Kidney epithelial cell (primary cell): Measurements from ENCODE around the gene UNC93A. TPM values are rescaled to one million over a fixed set of nuclear protein-coding genes. Genes with fewer than 3 reads are reported as not detected.

Experiments
- DNase-seq: peaks from one replicate; pipeline ENCODE4 v3.0.0-alpha.2; 2010; ENCODE audit warnings: low read depth
- H3K27me3 ChIP-seq: 2 replicates; pipeline ENCODE4 v1.6.0; 2011; ENCODE audit warnings: low read length; ENCODE audit not compliant: control insufficient read depth, insufficient read depth
- H3K36me3 ChIP-seq: 2 replicates; pipeline ENCODE4 v1.5.1; 2011; ENCODE audit warnings: low read length; ENCODE audit not compliant: control insufficient read depth, insufficient read depth
- H3K4me3 ChIP-seq: 2 replicates; pipeline ENCODE4 v1.5.1; 2011; ENCODE audit warnings: low read depth, mild to moderate bottlenecking, control low read depth, low read length
- total RNA-seq: library from RNA; depleted of rRNA; stranded (reverse); fragments of >200 nt; gene quantifications from 2 replicates; pipeline ENCODE4 v1.2.3, GENCODE V29; 2015
- TF ChIP-seq, protein P1 (sequence below): IDR thresholded peaks from 2 replicates; pipeline ENCODE4 v1.5.1; 2011; ENCODE audit warnings: mild to moderate bottlenecking, moderate library complexity, low read length, control low read depth, inconsistent platforms; ENCODE audit not compliant: insufficient read depth, poor library complexity, severe bottlenecking

UNC93A gene
- total RNA-seq, 1 donor from 2014 or later, result not detected

GRCh38 chr6:167345960-167346359, 54.8 kb downstream of the UNC93A start:
- TF ChIP-seq, protein P1, sequence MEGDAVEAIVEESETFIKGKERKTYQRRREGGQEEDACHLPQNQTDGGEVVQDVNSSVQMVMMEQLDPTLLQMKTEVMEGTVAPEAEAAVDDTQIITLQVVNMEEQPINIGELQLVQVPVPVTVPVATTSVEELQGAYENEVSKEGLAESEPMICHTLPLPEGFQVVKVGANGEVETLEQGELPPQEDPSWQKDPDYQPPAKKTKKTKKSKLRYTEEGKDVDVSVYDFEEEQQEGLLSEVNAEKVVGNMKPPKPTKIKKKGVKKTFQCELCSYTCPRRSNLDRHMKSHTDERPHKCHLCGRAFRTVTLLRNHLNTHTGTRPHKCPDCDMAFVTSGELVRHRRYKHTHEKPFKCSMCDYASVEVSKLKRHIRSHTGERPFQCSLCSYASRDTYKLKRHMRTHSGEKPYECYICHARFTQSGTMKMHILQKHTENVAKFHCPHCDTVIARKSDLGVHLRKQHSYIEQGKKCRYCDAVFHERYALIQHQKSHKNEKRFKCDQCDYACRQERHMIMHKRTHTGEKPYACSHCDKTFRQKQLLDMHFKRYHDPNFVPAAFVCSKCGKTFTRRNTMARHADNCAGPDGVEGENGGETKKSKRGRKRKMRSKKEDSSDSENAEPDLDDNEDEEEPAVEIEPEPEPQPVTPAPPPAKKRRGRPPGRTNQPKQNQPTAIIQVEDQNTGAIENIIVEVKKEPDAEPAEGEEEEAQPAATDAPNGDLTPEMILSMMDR, result no peak
- no peaks in the 10 kb centered on the region for H3K36me3 ChIP-seq
- peaks cover 19% of the 10 kb centered on the region for H3K27me3 ChIP-seq
- H3K4me3 ChIP-seq, result no peak overlapping the region
- no peak for DNase-seq

DNA sequence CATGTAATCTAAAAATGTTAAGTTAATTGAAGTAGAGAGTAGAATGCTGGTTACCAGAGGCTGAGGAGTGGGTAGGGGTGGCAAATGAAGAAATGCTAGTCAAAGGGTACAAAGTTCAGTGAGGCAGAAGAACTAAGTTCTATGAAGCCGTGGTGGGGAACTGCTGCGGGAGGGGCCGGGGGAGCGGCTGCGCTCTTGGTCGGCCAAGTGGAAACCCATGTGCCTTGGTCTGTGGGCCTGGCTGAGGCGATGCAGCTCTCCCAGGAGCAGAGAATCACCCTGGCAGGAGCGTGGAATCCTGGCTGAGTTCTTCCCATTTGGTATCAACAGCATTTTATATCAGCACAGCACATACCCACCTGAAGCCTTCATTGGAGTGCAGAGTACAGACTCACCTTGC, 56.1 kb downstream of the UNC93A start:
- Histone ChIP-seq H3K36me3 (no peaks in the 10 kb centered on the region), H3K27me3 (peaks cover 19% of the 10 kb centered on the region), H3K4me3 (no peak overlapping the region)
- TF ChIP-seq, protein P1, result no peak
- no peak for DNase-seq

DNA sequence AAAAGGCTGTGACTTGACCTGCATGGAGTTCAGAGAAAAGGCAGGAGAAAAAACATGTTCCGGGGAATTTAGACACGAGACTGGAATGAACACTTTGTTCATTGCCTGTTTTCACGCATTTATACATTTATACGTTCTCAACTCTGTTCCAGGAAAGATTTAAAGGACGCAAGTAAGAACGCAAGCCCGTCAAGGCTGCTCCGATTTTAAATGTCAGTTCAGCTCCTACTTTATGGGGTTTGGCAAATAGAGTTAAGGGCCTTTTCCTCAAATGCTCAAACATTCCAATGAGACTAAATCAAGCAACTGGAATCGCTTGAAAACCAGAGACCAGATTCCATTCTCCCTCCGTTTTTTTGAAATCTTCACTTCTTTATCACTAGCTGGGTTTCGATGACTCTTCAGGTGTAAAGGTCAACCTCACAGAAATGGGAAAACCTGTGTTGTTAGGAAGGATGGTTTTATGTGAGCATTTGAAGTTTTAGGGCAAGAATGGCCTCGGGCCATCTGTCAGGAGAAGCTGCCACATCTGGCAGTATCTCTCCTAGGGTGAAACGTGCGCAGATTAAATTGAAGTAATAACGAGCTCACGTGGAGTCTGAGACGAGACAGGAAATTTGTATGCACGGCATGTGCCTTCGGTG, 58.6 kb downstream of the UNC93A start:
- TF ChIP-seq, protein P1, result no peak
- Histone ChIP-seq H3K36me3 (no peaks in the 10 kb centered on the region), H3K27me3 (peaks cover 16% of the 10 kb centered on the region), H3K4me3 (no peak overlapping the region)
- DNase-seq, result no peak

- no peak for DNase-seq
- no peak overlapping the region for H3K4me3 ChIP-seq
- H3K27me3 ChIP-seq, result peaks cover 16% of the 10 kb centered on the region
- no peaks in the 10 kb centered on the region for H3K36me3 ChIP-seq
- TF ChIP-seq, protein P1, result no peak
Measured at GRCh38 chr6:167350275-167350696, 59.2 kb downstream of the UNC93A start.

DNA sequence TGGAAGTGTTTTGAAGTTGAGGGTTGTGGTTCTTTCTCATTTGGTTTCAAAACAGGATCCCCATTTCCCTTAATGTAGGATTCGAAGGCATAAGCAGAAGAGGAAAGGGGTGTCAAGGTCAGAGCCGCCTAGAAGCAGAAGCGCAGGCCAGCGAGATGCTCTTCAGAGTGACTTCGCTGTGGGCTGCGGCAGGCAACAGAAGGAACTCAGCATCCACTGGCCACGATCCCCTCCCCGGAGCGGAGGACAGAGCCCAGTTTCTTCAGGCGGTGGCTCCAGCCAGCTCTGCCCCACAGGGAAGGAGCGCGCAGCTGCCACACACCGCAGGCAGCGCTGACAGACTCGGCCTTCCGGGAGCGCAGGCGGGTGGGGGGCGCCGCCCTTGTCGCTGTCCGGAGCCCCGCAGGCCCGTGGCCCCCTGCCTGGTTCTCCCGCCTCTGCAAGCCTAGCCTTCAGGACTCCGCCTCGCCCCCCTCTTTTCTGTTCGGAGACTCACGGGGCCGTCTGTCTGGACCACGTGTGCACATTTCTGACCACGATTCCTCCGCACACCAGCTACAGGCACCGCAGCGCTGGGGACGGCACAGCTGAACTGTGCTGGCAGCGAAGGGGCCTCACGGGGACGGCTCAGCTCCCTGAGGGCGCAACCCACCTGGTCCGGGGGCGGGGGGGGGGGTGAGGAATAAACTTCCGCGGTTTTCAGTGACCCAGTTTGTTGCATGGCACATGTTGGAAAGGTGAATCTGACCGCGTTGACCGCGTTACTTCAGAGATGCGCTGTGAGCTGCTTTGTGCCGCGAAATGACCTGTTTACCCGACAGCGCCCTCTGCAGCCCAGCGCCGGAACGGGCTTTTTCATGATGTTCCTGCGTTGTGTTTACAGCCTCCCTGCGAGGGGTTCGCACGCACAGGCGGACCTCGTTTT, 59.9 kb downstream of the UNC93A start:
- peaks cover 16% of the 10 kb centered on the region for H3K27me3 ChIP-seq
- peak overlapping the region; percentile 33 for H3K4me3 ChIP-seq
- no peaks in the 10 kb centered on the region for H3K36me3 ChIP-seq
- peak; percentile 18 for DNase-seq
- TF ChIP-seq, protein P1, result peak; percentile 90
